KOPT-K1 (cell line): ENCODE measurements around the gene PRKAR1B.
"Not testable (repeated sequence)": the region's sequence is repeated elsewhere in the genome, so short reads cannot be mapped to it uniquely, and the experiment has no call there.

Experiments used
- H3K27ac ChIP-seq: fragments of 200-600 bp; sonication (generic); 2 replicates; pipeline ENCODE4 v1.5.1; 2016; ENCODE audit warnings: antibody characterized with exemption, mild to moderate bottlenecking, low read depth, low read length; ENCODE audit not compliant: poor library complexity, severe bottlenecking
- H3K36me3 ChIP-seq: fragments of 200-600 bp; sonication (generic); 2 replicates; pipeline ENCODE4 v1.5.1; 2017; ENCODE audit warnings: antibody characterized with exemption, mild to moderate bottlenecking, low read length, moderate library complexity; ENCODE audit not compliant: insufficient read depth
- H3K9me3 ChIP-seq: fragments of 200-600 bp; sonication (generic); 2 replicates; pipeline ENCODE4 v1.5.1; 2017; ENCODE audit warnings: antibody characterized with exemption, low read length, mild to moderate bottlenecking; ENCODE audit not compliant: insufficient read depth, poor library complexity, severe bottlenecking

PRKAR1B gene

DNA sequence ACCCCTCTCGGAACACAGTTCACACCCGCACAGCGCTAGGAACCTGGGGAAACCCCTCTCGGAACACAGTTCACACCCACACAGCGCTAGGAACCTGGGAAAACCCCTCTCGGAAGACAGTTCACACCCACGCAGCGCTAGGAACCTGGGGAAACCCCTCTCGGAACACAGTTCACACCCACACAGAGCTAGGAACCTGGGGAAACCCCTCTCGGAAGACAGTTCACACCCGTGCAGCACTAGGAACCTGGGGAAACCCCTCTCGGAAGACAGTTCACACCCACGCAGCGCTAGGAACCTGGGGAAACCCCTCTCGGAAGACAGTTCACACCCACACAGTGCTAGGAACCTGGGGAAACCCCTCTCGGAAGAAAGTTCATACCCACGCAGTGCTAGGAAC, 74.9 kb downstream of the PRKAR1B start:
- H3K27ac ChIP-seq = not testable (repeated sequence)
- H3K36me3 ChIP-seq = peaks cover 18% of the 10 kb centered on the region; the same call in 1 of the 2 replicates
- H3K9me3 ChIP-seq = peaks cover 27% of the 10 kb centered on the region

DNA sequence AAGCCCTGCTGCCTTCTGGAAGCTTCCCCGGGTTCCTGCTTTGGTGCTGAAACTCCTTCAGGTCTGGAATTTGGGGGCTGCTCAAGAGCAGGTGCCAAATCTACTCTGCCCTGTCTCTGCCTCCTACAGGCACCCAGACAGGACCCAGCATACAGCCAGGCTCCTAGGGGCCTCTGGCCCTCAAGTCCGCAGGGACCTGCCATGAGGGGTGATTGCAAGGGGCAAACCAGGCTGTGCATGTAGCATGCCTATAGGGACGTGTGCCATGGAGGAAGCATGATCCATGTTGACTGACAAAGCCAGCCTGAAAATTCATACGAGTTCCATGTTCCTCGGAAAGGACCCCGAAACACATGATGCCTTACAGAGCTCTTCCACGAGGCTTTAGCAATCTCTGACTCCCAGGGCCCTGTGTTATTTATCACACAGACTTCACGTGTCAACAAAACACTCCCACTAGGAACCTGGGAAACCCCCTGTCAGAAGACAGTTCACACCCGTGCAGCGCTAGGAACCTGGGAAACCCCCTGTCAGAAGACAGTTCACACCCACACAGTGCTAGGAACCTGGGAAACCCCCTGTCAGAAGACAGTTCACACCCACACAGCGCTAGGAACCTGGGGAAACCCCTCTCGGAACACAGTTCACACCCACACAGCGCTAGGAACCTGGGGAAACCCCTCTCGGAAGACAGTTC, 75.9 kb downstream of the PRKAR1B start:
- H3K27ac ChIP-seq = no peak overlapping the region
- peaks cover 20% of the 10 kb centered on the region for H3K9me3 ChIP-seq
- H3K36me3 ChIP-seq = peaks cover 9% of the 10 kb centered on the region; the same call in 1 of the 2 replicates

DNA sequence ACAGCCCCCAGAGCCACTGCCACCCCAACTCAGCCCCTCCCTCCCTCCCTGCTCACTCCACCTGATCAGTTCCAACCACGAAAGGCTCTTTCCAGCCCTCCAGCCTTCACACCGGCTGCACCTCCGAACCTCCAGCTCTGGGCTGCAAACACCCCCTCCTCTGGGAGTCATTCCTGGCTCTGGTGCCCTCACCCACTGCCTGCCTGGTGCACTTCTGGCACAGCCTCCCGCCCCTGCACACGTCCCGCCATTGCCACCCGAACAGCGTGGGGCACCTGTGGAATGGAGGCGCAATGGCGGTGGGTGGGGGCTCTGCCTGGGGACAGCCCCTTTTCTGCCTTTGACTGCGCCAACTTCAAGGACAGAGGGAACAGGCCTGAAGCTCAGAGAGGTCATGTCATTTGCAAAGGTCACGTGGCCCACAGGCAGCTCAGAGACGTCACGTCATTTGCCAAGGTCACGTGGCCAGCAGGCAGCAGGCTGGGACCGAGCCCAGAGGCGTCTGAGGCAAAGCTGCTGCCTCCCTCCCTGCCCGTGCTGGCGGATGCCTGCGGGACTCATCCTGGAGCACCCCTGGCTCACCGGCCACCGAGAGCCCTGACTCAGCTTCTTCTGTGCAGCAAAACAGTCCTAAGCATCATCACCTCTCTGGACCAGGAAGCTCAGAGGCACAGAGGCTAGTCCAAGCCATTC, 76.6 kb downstream of the PRKAR1B start:
- Histone ChIP-seq H3K27ac (no peak overlapping the region), H3K36me3 (peaks cover 6% of the 10 kb centered on the region; the same call in 1 of the 2 replicates), H3K9me3 (peaks cover 16% of the 10 kb centered on the region)

DNA sequence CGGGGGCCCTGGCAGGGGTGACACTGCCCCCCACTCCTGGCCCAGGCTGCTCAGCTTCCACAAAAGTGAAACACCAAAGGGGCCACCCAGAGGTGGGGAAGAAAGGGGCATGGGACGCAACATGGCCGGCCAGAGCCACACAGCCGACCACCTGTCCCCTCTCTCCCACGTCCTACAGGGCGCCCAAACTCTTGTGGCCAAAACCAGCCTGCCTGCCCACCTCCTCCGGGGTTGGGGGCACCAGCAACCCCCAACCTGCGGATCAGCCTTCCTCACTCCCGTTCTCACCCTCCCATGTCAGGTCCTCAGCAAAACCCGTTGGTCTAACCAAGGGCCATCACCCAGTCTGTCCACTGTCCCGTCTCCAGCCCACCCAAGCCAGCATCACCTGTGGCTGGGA, 80.1 kb downstream of the PRKAR1B start:
- H3K9me3 ChIP-seq = peaks cover 9% of the 10 kb centered on the region

DNA sequence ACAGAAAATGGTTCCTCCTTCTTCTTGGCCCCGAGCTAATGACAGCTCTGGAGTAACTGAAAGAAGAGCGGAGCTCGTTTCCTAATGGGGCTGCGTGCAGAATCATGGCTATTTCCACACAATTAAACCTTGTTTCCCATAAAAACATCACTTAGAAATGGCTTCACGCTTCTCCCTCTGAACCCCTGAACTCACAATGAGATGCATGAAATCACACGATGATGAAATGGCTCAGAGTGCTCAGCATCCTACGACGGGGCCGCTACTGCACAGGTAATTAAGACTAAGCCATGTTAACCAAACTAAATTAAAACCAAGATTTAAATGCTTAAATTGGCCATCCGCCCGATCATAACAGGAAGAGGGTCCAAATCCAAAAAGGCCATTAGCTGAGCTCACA, 80.6 kb downstream of the PRKAR1B start:
- peaks cover 10% of the 10 kb centered on the region for H3K9me3 ChIP-seq
- no peak overlapping the region for H3K27ac ChIP-seq
- H3K36me3 ChIP-seq = peaks cover 8% of the 10 kb centered on the region; the same call in 1 of the 2 replicates

More for the DNA sequence above, 80.1 kb downstream of the PRKAR1B start:
- Histone ChIP-seq H3K27ac (no peak overlapping the region), H3K36me3 (peaks cover 8% of the 10 kb centered on the region; the same call in 1 of the 2 replicates)

DNA sequence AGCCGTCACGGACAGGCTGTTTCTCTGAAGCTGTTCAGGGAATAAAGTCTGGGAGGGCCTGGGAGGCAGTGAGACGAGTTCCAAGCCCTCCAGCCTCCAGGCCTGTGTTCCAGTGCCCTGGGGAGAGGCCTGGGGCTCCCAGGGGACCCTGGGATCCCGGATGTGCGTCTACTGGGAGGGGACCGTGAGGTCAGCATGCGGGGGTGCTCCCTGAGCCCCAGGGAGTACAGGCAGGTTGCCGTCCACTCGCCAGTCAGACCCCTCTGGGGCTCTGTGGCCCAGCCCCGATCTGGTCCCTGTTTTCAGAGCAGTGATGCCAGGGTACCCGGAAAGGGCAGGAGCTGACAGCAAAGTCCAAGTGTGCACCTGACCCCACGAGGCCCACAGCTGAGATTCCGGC, 81.5 kb downstream of the PRKAR1B start:
- Histone ChIP-seq H3K9me3 (peaks cover 18% of the 10 kb centered on the region), H3K36me3 (peaks cover 8% of the 10 kb centered on the region; the same call in 1 of the 2 replicates), H3K27ac (no peak overlapping the region)

DNA sequence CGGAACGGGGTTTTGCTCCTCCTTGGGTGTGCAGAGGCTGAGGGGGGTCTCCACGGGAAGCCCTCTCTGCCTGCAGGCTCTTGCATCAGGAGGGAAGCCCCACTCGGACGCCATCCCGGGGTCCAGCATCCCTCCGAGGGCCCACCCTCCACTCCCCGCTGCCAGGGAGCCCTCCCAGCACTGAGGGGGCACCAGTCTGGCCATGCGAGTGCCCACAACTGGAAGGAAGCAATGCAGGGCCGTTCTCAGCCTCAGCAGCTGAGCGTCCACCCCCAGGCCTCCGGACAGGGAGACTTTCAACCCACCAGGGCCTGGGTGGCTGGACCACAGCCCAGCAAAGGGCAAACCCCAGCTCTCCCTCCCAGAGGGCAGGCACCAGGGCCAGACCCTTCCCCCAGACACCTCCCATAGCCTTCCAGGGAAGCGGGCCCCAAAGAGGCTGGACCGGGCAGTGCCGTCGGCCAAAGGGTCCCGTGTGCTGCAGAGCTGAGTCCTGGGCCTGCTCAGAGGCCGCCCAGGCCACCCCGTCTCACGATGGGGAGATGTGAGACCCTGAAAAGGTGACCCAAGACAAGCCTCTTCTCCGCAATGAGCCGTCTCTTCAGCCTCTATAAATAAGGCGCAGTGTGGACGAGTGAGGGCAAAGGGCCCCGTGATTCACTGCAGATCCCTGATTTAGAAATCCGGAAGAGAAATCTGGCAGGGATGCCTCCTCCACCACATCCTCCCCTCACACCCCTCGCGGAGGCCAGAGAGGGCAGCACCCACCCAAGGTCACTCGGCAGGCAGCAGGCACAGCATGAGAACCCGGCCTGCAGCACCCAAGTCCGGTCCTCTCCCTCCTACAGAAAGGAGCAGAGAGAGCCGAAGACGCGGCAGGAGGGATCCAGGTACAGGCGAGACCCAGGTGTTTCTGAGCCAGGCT, 82.4 kb downstream of the PRKAR1B start:
- Histone ChIP-seq H3K36me3 (peaks cover 8% of the 10 kb centered on the region; the same call in 1 of the 2 replicates), H3K9me3 (peaks cover 19% of the 10 kb centered on the region), H3K27ac (no peak overlapping the region)

DNA sequence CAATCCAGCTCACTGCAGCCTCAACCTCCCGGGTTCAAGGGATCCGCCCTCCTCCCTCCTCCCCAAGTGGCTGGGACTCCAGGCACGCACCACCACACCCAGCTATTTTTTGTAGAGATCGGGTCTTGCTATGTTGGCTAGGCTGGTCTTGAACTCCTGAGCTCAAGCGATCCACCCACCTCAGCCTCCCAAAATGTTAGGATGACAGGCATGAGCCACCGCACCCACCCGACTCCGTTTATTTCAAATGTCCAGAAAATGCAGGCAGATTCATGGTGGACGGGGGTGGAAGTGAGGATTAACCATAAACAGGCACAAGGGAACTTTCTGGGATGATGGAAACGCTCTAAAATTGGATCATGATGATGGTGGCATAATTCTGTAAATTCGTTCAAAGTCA, 85.1 kb downstream of the PRKAR1B start:
- Histone ChIP-seq H3K27ac (no peak overlapping the region), H3K36me3 (peaks cover 8% of the 10 kb centered on the region; the same call in 1 of the 2 replicates), H3K9me3 (peaks cover 19% of the 10 kb centered on the region)

DNA sequence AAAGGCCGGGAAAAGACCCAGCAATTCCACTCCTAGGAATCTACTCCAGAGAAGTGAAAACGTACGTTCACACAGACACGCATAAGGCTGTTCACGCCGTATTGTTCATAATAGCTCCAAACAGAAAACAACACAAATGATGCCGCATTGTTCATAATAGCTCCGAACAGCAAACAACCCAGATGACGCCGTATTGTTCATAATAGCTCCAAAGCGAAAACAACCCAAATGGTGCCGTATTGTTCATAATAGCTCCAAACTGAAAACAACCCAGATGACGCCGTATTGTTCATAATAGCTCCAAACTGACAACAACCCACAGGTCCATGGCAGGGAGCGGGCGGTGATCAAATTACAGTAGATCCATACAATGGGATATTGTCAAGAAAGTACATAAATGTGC, 85.8 kb downstream of the PRKAR1B start:
- H3K27ac ChIP-seq = no peak overlapping the region
- peaks cover 8% of the 10 kb centered on the region; the same call in 1 of the 2 replicates for H3K36me3 ChIP-seq
- H3K9me3 ChIP-seq = peaks cover 19% of the 10 kb centered on the region

DNA sequence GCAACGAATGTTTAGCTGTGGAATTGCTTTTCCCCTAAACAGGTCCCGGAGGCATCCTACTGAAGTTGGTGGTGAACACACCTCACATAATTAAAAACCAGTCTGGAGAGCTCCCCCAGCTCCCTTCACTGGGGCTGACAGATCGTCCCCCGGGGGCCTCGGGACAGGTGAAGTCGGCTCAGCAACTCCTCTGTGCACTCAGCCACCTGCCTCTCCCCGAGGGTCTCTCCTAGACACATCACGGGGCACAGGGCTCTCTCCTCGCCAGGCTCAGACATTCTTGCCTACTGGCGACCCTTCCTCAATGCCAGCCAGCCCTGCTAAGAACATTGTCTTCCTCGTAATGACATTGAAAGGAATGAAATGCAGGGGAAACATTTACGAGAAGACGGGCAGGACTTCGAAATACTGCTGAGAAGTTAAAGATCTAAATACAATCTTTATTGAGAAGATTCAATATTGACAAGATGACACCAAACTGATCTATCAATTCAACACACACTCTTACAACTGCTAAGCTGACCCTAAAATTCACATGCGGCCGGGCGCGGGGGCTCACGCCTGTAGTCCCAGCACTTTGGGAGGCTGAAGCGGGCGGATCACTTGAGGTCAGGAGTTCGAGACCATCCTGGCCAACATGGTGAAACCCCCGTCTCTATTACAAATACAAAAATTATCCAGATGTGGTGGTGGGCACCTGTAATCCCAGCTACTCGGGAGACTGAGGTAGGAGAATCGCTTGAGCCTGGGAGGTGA, 88.6 kb downstream of the PRKAR1B start:
- Histone ChIP-seq H3K27ac (no peak overlapping the region), H3K9me3 (peaks cover 13% of the 10 kb centered on the region), H3K36me3 (no peaks in the 10 kb centered on the region; the same call in 1 of the 2 replicates)

DNA sequence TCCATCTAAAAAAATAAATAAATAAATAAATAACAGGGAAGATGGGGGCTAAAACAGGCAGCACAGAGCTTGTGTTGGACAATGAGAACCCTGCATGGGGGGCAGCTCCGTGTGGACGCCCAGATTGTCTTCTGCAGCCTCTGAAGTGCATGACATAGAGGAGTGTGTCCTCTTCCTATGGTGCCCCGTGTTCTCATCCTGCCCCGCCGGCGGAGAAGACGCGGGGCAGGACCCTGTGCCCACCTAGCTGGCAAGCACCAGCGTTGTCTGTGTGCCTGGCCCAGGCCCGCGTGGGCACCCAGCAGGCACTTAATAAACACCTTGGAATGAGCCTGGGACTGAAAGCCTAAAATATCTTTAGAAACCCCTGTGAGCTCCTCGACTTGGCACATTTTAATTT, 89.3 kb downstream of the PRKAR1B start:
- H3K36me3 ChIP-seq = no peaks in the 10 kb centered on the region; the same call in 1 of the 2 replicates

DNA sequence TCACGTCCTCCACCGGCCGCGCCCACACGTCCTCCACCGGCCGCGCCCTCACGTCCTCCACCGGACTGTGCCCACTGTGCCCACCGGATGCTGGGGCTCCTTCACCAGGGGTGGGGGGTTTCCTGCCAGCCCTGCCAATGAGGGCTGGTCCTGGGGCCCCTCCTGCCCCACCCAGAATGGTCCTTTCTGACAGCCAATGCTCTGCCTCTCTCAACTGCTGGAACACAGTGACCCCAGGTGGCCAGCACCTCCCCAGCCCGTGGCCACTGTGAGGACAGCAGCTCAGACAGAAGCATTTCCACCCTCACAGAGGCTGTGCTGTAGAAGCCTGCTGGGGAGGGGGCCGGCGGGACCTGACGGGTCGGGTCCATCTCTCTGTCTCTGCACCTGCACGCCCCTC, 90.7 kb downstream of the PRKAR1B start:
- Histone ChIP-seq H3K9me3 (peaks cover 9% of the 10 kb centered on the region), H3K27ac (peak overlapping the region; percentile 30), H3K36me3 (no peaks in the 10 kb centered on the region)

More for the DNA sequence above, 89.3 kb downstream of the PRKAR1B start:
- no peak overlapping the region for H3K27ac ChIP-seq
- H3K9me3 ChIP-seq = peaks cover 13% of the 10 kb centered on the region

DNA sequence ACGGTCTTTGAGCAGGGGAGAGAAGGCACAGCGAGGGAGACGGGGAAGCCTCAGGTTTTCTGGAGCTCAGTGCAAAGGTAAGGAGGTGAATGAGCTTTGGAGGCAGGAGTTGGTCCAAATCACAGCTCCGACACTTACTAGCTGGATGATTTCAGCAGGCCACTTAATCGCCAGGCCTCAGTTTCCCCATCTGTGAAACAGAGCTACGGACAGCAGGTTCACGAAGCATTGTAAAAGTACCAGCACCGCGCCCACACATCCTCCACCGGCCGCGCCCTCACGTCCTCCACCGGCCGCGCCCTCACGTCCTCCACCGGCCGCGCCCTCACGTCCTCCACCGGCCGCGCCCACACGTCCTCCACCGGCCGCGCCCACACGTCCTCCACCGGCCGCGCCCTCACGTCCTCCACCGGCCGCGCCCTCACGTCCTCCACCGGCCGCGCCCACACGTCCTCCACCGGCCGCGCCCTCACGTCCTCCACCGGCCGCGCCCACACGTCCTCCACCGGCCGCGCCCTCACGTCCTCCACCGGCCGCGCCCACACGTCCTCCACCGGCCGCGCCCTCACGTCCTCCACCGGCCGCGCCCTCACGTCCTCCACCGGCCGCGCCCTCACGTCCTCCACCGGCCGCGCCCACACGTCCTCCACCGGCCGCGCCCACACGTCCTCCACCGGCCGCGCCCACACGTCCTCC, 91.2 kb downstream of the PRKAR1B start:
- not testable (repeated sequence) for H3K36me3 ChIP-seq, H3K27ac ChIP-seq, H3K9me3 ChIP-seq

DNA sequence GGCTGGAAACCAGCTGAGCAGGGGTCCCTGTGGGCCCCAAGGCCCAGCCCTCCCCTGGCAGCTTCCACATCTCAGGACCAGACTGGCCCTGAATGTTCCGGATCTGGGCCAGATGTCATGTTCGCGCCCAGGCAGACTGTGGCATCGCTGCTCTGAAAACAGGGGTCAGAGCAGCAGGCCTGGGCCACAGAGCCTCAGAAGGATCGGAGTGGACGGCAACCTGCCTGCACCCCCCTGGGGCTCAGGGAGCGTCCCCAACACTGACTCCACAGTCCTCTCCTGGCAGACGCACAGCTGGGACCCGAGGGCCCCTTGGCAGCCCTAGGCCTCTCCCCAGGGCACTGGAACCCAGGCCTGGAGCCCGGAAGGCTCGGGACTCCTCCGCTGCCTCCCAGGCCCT, 91.9 kb downstream of the PRKAR1B start:
- H3K36me3 ChIP-seq = no peaks in the 10 kb centered on the region
- no peak overlapping the region for H3K27ac ChIP-seq
- H3K9me3 ChIP-seq = no peaks in the 10 kb centered on the region
